Smooth muscle cell (in vitro differentiated cells): ENCODE results near the gene HOXB9. TPM values are rescaled to one million over a fixed set of nuclear protein-coding genes. Genes with fewer than 3 reads are reported as not detected.

ENCODE experiments used
- DNase-seq: peaks from one replicate; lab custom pipeline; 2025; ENCODE audit not compliant: unreplicated experiment; lab: John Stamatoyannopoulos, UW
- H2AFZ ChIP-seq: fragments of 200-600 bp; sonication (generic); 2 replicates; pipeline ENCODE4 v1.6.0; 2016; ENCODE audit warnings: antibody characterized with exemption, low read depth, mild to moderate bottlenecking
- H3F3A ChIP-seq: fragments of 200-600 bp; sonication (generic); 2 replicates; pipeline ENCODE4 v1.6.0; 2017; ENCODE audit warnings: antibody characterized with exemption, low read depth
- H3K27ac ChIP-seq: fragments of 200-600 bp; sonication (generic); 2 replicates; pipeline ENCODE4 v1.5.1; 2016; ENCODE audit warnings: low read depth, mild to moderate bottlenecking
- H3K27me3 ChIP-seq: fragments of 200-600 bp; sonication (generic); 2 replicates; pipeline ENCODE4 v1.6.1; 2016; ENCODE audit warnings: low read depth, mild to moderate bottlenecking
- H3K36me3 ChIP-seq: fragments of 200-600 bp; sonication (generic); 2 replicates; pipeline ENCODE4 v1.5.1; 2016; ENCODE audit warnings: low read depth
- H3K4me1 ChIP-seq: fragments of 200-600 bp; sonication (generic); 2 replicates; pipeline ENCODE4 v1.5.1; 2016; ENCODE audit warnings: low read depth
- H3K4me2 ChIP-seq: fragments of 200-600 bp; sonication (generic); 2 replicates; pipeline ENCODE4 v1.6.0; 2016; ENCODE audit warnings: mild to moderate bottlenecking
- H3K4me3 ChIP-seq: fragments of 200-600 bp; sonication (generic); 2 replicates; pipeline ENCODE4 v1.5.1; 2016; ENCODE audit warnings: mild to moderate bottlenecking
- H3K79me2 ChIP-seq: fragments of 200-600 bp; sonication (generic); 2 replicates; pipeline ENCODE4 v1.6.0; 2016; ENCODE audit warnings: low read depth, mild to moderate bottlenecking
- H3K9ac ChIP-seq: fragments of 200-600 bp; sonication (generic); 2 replicates; pipeline ENCODE4 v1.6.0; 2016; ENCODE audit warnings: low read depth
- H3K9me3 ChIP-seq: fragments of 200-600 bp; sonication (generic); replicated peaks from 2 replicates; pipeline ENCODE4 v1.5.1; 2016; ENCODE audit warnings: low read depth
- H4K20me1 ChIP-seq: fragments of 200-600 bp; sonication (generic); 2 replicates; pipeline ENCODE4 v1.6.0; 2016; ENCODE audit warnings: low read depth
- WGBS: methylation state at CpG from one replicate; pipeline ENCODE4 v1.1.7; 2016; ENCODE audit warnings: low lambda C conversion rate; 5-methylcytosine and 5-hydroxymethylcytosine counted together
- polyA plus RNA-seq: library from polyadenylated mRNA; unstranded; fragments of >200 nt; fragmentation: Nextera tagmentation; extraction: Ambion mirVana; gene quantifications from 2 replicates; pipeline ENCODE4 v1.2.1, GENCODE V29; 2016
- total RNA-seq: library from RNA; depleted of rRNA; stranded (reverse); fragments of >200 nt; gene quantifications from 2 replicates; pipeline ENCODE4 v1.2.3, GENCODE V29; 2014
- TF ChIP-seq, protein P1 (sequence below): fragments of 200-600 bp; sonication (generic); IDR thresholded peaks from 2 replicates; pipeline ENCODE4 v1.5.1; 2017; ENCODE audit warnings: borderline replicate concordance, mild to moderate bottlenecking, antibody characterized with exemption; ENCODE audit not compliant: insufficient read depth, poor library complexity, severe bottlenecking

HOXB9 gene
- total and polyA plus RNA-seq, 2 experiments from 2014 or later = 13.8 to 24.3 TPM

GRCh38 chr17:48623583-48623982, 2.6 kb downstream of the HOXB9 start:
- no peak for DNase-seq
- peak overlapping the region; percentile 99 for H3K4me2 ChIP-seq
- peaks cover 38% of the 10 kb centered on the region for H3K79me2 ChIP-seq
- no peaks in the 10 kb centered on the region for H3K36me3 ChIP-seq
- H2AFZ ChIP-seq = no peak overlapping the region
- H3K4me3 ChIP-seq = no peak overlapping the region
- H4K20me1 ChIP-seq = peaks cover 56% of the 10 kb centered on the region
- H3F3A ChIP-seq = no peaks in the 10 kb centered on the region
- H3K9ac ChIP-seq = no peak overlapping the region
- no peak overlapping the region for H3K27ac ChIP-seq
- TF ChIP-seq, protein P1, sequence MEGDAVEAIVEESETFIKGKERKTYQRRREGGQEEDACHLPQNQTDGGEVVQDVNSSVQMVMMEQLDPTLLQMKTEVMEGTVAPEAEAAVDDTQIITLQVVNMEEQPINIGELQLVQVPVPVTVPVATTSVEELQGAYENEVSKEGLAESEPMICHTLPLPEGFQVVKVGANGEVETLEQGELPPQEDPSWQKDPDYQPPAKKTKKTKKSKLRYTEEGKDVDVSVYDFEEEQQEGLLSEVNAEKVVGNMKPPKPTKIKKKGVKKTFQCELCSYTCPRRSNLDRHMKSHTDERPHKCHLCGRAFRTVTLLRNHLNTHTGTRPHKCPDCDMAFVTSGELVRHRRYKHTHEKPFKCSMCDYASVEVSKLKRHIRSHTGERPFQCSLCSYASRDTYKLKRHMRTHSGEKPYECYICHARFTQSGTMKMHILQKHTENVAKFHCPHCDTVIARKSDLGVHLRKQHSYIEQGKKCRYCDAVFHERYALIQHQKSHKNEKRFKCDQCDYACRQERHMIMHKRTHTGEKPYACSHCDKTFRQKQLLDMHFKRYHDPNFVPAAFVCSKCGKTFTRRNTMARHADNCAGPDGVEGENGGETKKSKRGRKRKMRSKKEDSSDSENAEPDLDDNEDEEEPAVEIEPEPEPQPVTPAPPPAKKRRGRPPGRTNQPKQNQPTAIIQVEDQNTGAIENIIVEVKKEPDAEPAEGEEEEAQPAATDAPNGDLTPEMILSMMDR = no peak
- no peaks in the 10 kb centered on the region for H3K9me3 ChIP-seq
- H3K27me3 ChIP-seq = peaks cover 93% of the 10 kb centered on the region
- H3K4me1 ChIP-seq = peaks cover 15% of the 10 kb centered on the region
- WGBS = 27% methylated on average over 4 of the region's 4 CpGs

DNA sequence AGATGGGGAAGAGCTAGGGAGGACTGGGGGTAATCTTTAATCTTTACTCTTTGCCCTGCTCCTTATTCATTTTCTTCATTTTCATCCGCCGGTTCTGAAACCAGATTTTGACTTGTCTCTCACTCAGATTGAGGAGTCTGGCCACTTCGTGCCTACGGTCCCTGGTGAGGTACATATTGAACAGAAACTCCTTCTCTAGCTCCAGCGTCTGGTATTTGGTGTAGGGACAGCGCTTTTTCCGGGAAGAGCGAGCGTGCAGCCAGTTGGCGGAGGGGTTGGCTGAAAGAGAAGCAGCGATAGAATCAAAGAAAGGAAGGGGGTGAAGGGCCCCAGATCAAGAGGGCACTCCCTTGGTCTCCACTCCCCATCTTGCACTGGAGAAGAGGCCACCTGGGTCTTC, 3.3 kb downstream of the HOXB9 start:
- DNase-seq = no peak
- Histone ChIP-seq H4K20me1 (peaks cover 61% of the 10 kb centered on the region), H2AFZ (no peak overlapping the region), H3K4me3 (no peak overlapping the region), H3K9ac (no peak overlapping the region), H3K4me1 (peaks cover 15% of the 10 kb centered on the region), H3K27me3 (peaks cover 92% of the 10 kb centered on the region), H3K27ac (no peak overlapping the region), H3F3A (no peaks in the 10 kb centered on the region), H3K79me2 (peaks cover 44% of the 10 kb centered on the region), H3K36me3 (no peaks in the 10 kb centered on the region), H3K4me2 (peak overlapping the region; percentile 99), H3K9me3 (no peaks in the 10 kb centered on the region)
- TF ChIP-seq, protein P1 = no peak
- 40% methylated on average over 11 of the region's 11 CpGs for WGBS

- TF ChIP-seq, protein P1 = no peak
- Histone ChIP-seq H4K20me1 (peaks cover 73% of the 10 kb centered on the region), H2AFZ (no peak overlapping the region), H3F3A (no peaks in the 10 kb centered on the region), H3K9me3 (no peaks in the 10 kb centered on the region), H3K4me3 (no peak overlapping the region), H3K27me3 (peaks cover 92% of the 10 kb centered on the region), H3K79me2 (peaks cover 50% of the 10 kb centered on the region), H3K9ac (no peak overlapping the region), H3K4me1 (peaks cover 15% of the 10 kb centered on the region), H3K36me3 (no peaks in the 10 kb centered on the region), H3K27ac (peak overlapping the region; percentile 66), H3K4me2 (peak overlapping the region; percentile 91)
- WGBS = 28% methylated on average over 40 of the region's 41 CpGs
- DNase-seq = no peak
Measured at GRCh38 chr17:48621410-48622392, 4.5 kb downstream of the HOXB9 start.
